ENCODE results near the gene ZMYND8. TPM values are rescaled to one million over a fixed set of nuclear protein-coding genes. Genes with fewer than 3 reads are reported as not detected.
"Not testable (repeated sequence)": the region's sequence is repeated elsewhere in the genome, so short reads cannot be mapped to it uniquely, and the experiment has no call there.

ZMYND8 gene
- 10 to 100 TPM; 30.3 to 33.0 TPM for total RNA-seq

- intact Hi-C loops (cut with micrococcal nuclease), result loop anchor here (1.0 to 5.0 kb wide), 6 partner anchors 40 to 256 kb away; partner anchors contain the start of gene NCOA3
- Mint-ChIP-seq H3K9me3 (no peaks in the 10 kb centered on the region), H3K4me1 (ENCODE audit: low read depth) (peaks cover 52% of the 10 kb centered on the region), H3K27me3 (ENCODE audit: low read depth) (no peaks in the 10 kb centered on the region), H3K4me3 (peak within 1 kb of the TSS; percentile 92), H3K36me3 (ENCODE audit: low read depth) (peaks cover 12% of the 10 kb centered on the region), H3K27ac (peak within 1 kb of the TSS; percentile 99)
- peak; percentile 97 for DNase-seq
- CTCF ChIA-PET, result interaction anchor here (0.6 to 7.3 kb wide), 9 partner anchors 10 to 1512 kb away, joined by 3 to 61 read pairs (median 5); no protein-coding TSS in a partner anchor
Observed at GRCh38 chr20:47356526-47357295, at the start of gene ZMYND8. Gene ZMYND8, minus strand, starts transcription at chr20:47356699. Its CDS starts 29 bp downstream, at chr20:47356670.

GRCh38 chr20:47405775-47406325 lies 49.4 kb upstream of the ZMYND8 start:
- CTCF ChIA-PET, result interaction anchor here (0.7 to 1.7 kb wide), 2 partner anchors 22 to 96 kb away, joined by 3 to 7 read pairs; no protein-coding TSS in a partner anchor
- peaks cover 5% of the 10 kb centered on the region for H3K4me1 Mint-ChIP-seq (ENCODE audit: low read depth)

DNA sequence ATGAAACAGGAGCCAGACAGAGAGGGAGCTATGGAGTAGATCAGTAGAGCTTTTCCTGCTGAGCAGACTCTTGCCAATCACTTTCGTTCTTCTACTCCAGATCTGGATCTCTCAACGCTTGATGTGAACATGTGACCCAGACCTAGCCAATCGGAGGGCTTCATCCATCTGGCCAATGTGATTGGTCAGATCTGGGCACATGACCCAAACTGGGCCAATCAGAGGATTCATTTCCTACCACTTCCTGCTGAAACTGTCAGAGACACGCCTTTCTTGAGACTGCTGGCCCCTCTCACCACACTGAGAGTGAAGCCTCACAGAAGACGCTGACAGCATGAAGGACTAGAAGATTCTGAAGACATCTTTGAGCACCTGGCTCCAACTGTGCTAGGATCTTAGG lies 44.2 kb upstream of the ZMYND8 start:
- no peaks in the 10 kb centered on the region for H3K27me3 Mint-ChIP-seq (ENCODE audit: low read depth)
- intact Hi-C loops (cut with micrococcal nuclease), result no loop called here
- peaks cover 3% of the 10 kb centered on the region for H3K4me1 Mint-ChIP-seq (ENCODE audit: low read depth)
- H3K36me3 Mint-ChIP-seq (ENCODE audit: low read depth), result no peaks in the 10 kb centered on the region
- H3K4me3 Mint-ChIP-seq, result no peak overlapping the region
- no peaks in the 10 kb centered on the region for H3K9me3 Mint-ChIP-seq
- no peak overlapping the region for H3K27ac Mint-ChIP-seq
- CTCF ChIA-PET, result no interaction called here
- DNase-seq, result no peak

More at GRCh38 chr20:47405775-47406325, 49.4 kb upstream of the ZMYND8 start:
- Mint-ChIP-seq H3K27ac (no peak overlapping the region), H3K9me3 (no peaks in the 10 kb centered on the region), H3K36me3 (ENCODE audit: low read depth) (no peaks in the 10 kb centered on the region), H3K27me3 (ENCODE audit: low read depth) (no peaks in the 10 kb centered on the region), H3K4me3 (no peak overlapping the region)
- intact Hi-C loops (cut with micrococcal nuclease), result no loop called here
- DNase-seq, result no peak

- DNase-seq, result no peak
- CTCF ChIA-PET, result interaction anchor here (0.5 to 2.0 kb wide), 4 partner anchors 14 to 271 kb away, joined by 3 to 5 read pairs (median 4); no protein-coding TSS in a partner anchor
- Mint-ChIP-seq H3K27ac (no peak overlapping the region), H3K9me3 (no peaks in the 10 kb centered on the region), H3K4me3 (no peak overlapping the region), H3K27me3 (ENCODE audit: low read depth) (no peaks in the 10 kb centered on the region), H3K4me1 (ENCODE audit: low read depth) (peaks cover 5% of the 10 kb centered on the region), H3K36me3 (ENCODE audit: low read depth) (no peaks in the 10 kb centered on the region)
- intact Hi-C loops (cut with micrococcal nuclease), result no loop called here
Observed at GRCh38 chr20:47397652-47398301, 41.3 kb upstream of the ZMYND8 start.

- no peaks in the 10 kb centered on the region for H3K27me3 Mint-ChIP-seq (ENCODE audit: low read depth)
- H3K4me3 Mint-ChIP-seq, result no peak overlapping the region
- H3K9me3 Mint-ChIP-seq, result peaks cover under 1% of the 10 kb centered on the region
- no peak overlapping the region for H3K27ac Mint-ChIP-seq
- H3K4me1 Mint-ChIP-seq (ENCODE audit: low read depth), result peaks cover 13% of the 10 kb centered on the region
- peaks cover under 1% of the 10 kb centered on the region for H3K36me3 Mint-ChIP-seq (ENCODE audit: low read depth)
- intact Hi-C loops (cut with micrococcal nuclease), result no loop called here
- CTCF ChIA-PET, result interaction anchor here (0.5 to 2.0 kb wide), 3 partner anchors 13 to 124 kb away, joined by 3 to 5 read pairs (median 4); no protein-coding TSS in a partner anchor
- DNase-seq, result no peak
Observed at GRCh38 chr20:47396762-47397476, 40.4 kb upstream of the ZMYND8 start.

DNA sequence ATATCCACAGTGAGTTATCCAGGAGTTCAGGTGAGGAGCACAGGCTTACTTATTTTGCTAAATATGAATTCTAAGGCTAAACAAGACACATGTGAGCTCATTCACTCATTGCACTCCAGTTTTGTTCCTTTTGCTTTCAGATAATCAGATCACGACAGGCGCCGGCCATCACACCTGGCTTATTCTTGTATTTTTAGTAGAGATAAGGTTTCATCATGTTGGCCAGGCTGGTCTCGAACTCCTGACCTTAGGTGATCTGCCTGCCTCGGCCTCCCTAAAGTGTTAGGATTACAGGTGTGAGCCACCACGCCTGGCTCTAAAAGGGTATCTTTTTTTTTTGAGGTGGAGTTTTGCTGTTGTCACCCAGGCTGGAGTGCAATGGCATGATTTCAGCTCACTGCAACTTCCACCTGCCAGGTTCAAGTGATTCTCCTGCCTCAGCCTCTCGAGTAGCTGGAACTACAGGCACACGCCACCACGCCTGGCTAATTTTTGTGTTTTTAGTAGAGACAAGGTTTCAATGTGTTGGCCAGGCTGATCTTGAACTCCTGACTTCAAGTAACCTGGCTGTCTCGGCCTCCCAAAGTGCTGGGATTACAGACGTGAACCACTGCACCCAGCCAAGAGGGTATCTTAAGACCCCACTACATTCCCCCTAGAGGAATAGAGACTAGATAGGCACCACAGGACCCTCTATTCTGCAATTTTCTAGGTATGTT lies 37.5 kb upstream of the ZMYND8 start:
- H3K36me3 Mint-ChIP-seq (ENCODE audit: low read depth), result not testable (repeated sequence)
- peaks cover 21% of the 10 kb centered on the region for H3K4me1 Mint-ChIP-seq (ENCODE audit: low read depth)

GRCh38 chr20:47392721-47393073 lies 36.2 kb upstream of the ZMYND8 start:
- CTCF ChIA-PET, result interaction anchor here (1.2 to 2.5 kb wide), 4 partner anchors 9 to 217 kb away, joined by 3 to 19 read pairs (median 5); no protein-coding TSS in a partner anchor
- H3K36me3 Mint-ChIP-seq (ENCODE audit: low read depth), result peaks cover 5% of the 10 kb centered on the region
- peaks cover 18% of the 10 kb centered on the region for H3K4me1 Mint-ChIP-seq (ENCODE audit: low read depth)
- peaks cover 3% of the 10 kb centered on the region for H3K9me3 Mint-ChIP-seq
- intact Hi-C loops (cut with micrococcal nuclease), result no loop called here
- H3K27me3 Mint-ChIP-seq (ENCODE audit: low read depth), result no peaks in the 10 kb centered on the region
- H3K27ac Mint-ChIP-seq, result no peak overlapping the region
- DNase-seq, result no peak
- no peak overlapping the region for H3K4me3 Mint-ChIP-seq

More for the DNA sequence above, 37.5 kb upstream of the ZMYND8 start:
- H3K27ac Mint-ChIP-seq; H3K4me3 Mint-ChIP-seq; intact Hi-C loops (cut with micrococcal nuclease); DNase-seq; H3K9me3 Mint-ChIP-seq; H3K27me3 Mint-ChIP-seq (ENCODE audit: low read depth): not testable (repeated sequence)
- CTCF ChIA-PET, result interaction anchor here (0.5 to 2.5 kb wide), 5 partner anchors 10 to 216 kb away, joined by 3 to 19 read pairs (median 3); no protein-coding TSS in a partner anchor

DNA sequence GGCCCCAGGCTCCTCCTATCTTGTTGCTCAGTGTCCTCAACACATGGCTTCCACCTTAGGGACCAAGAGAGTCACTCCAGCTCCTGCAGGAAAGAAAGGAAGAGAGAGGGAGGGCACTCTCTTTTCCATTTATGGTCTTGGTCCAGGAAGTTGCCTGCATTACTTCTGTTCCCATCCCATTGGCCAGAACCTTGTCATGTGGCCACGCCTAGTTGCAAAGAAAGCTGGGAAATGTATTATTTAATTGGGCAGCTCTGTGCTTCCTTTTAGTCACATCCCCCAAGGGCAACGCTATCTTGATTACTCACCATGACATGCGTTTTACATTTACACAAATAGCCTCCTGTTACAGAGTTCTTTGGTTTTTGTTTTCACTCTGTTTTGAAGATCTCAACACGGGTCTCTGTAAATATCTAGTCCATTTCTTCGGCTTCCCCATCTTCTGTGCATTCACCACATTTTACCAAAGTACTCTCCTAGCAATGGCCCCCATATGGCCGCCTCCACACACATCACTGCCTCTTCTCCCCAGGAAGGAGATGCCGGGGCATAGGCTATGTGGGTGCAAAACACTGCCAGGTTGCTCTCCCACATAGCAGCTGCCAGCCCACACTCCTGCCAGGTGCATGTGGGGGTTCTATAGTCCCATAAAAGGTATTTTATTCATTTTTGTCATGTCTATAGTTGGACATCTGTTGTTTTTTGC lies 35.7 kb upstream of the ZMYND8 start:
- Mint-ChIP-seq H3K27ac (peak overlapping the region; percentile 33), H3K36me3 (ENCODE audit: low read depth) (peaks cover 5% of the 10 kb centered on the region), H3K4me1 (ENCODE audit: low read depth) (peaks cover 18% of the 10 kb centered on the region), H3K4me3 (no peak overlapping the region), H3K9me3 (peaks cover 3% of the 10 kb centered on the region), H3K27me3 (ENCODE audit: low read depth) (no peaks in the 10 kb centered on the region)
- no peak for DNase-seq
- intact Hi-C loops (cut with micrococcal nuclease), result no loop called here
- CTCF ChIA-PET, result interaction anchor here (0.7 to 2.5 kb wide), 5 partner anchors 8 to 171 kb away, joined by 3 to 19 read pairs (median 5); no protein-coding TSS in a partner anchor

DNA sequence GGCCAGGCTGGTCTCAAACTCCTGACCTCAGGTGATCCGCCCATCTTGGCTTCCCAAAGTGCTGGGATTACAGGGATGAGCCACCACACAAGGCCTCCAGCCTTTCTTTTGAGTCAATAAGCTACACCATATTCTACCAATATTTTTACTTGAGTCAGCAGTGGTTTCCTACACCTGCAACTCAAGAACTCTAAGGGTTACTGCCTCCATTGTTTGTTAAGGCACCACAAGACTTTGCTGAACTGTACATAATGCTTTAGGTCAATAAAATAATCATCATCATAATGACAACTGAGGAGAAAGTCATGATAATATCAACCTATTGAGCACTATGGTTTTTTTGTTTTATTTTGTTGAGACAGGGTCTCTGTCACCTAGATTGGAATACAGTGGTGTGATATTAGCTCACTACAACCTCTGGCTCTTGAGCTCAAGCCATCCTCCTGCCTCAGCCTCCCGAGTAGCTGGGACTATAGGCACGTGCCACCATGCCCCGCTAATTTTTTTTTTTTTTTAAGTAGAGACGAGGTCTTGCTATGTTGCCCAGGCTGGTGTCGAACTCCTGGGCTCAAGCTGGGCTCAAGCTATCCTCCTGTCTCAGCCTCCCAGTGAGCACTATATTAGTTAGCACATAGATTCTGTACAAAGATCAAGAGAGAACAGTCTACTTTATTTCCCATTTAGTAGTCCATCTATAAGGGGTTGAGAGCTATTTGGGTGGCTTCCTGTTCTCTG lies 34.9 kb upstream of the ZMYND8 start:
- H3K4me3 Mint-ChIP-seq, result no peak overlapping the region
- H3K36me3 Mint-ChIP-seq (ENCODE audit: low read depth), result peaks cover 5% of the 10 kb centered on the region
- CTCF ChIA-PET, result interaction anchor here (0.5 to 1.6 kb wide), 9 partner anchors 11 to 914 kb away, joined by 3 to 7 read pairs (median 3); no protein-coding TSS in a partner anchor
- intact Hi-C loops (cut with micrococcal nuclease), result no loop called here
- H3K9me3 Mint-ChIP-seq, result peaks cover 3% of the 10 kb centered on the region
- DNase-seq, result no peak
- no peaks in the 10 kb centered on the region for H3K27me3 Mint-ChIP-seq (ENCODE audit: low read depth)
- peaks cover 18% of the 10 kb centered on the region for H3K4me1 Mint-ChIP-seq (ENCODE audit: low read depth)
- no peak overlapping the region for H3K27ac Mint-ChIP-seq

DNA sequence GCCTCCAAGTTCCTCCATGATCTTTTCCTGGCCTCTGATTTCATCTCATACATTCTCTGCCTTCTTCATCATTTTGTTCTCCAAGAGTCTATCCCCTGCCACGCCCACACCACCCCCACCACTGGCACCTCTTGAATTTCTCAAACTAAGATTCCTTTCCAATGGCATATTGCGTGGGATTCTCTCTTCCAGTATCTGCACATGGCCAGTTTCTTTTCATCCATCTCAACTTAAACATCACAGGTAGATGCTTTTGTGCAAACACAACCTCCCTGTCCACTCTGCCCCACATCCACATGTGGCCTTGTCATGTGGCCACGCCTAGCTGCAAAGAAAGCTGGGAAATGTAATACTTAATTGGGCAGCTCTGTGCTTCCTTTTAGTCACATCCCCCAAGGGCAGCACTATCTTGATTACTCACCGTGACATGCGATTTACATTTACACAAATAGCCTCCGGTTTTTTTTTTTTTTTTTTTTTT lies 33.4 kb upstream of the ZMYND8 start:
- peaks cover 5% of the 10 kb centered on the region for H3K36me3 Mint-ChIP-seq (ENCODE audit: low read depth)
- no peak overlapping the region for H3K4me3 Mint-ChIP-seq
- peaks cover 3% of the 10 kb centered on the region for H3K9me3 Mint-ChIP-seq
- peaks cover 18% of the 10 kb centered on the region for H3K4me1 Mint-ChIP-seq (ENCODE audit: low read depth)
- no peak overlapping the region for H3K27ac Mint-ChIP-seq
- intact Hi-C loops (cut with micrococcal nuclease), result no loop called here
- CTCF ChIA-PET, result no interaction called here
- no peak for DNase-seq
- H3K27me3 Mint-ChIP-seq (ENCODE audit: low read depth), result no peaks in the 10 kb centered on the region
